Body of pancreas (tissue), 4 donors: ENCODE data around the gene ANO3. TPM values are rescaled to one million over a fixed set of nuclear protein-coding genes. Genes with fewer than 3 reads are reported as not detected.

Experiments
- ATAC-seq: fragments of 150-250 bp; one replicate; pipeline ENCODE4 v1.9.1; 2016
- DNase-seq, 4 donors: peaks; one replicate each; pipeline ENCODE4 v3.0.0-alpha.2; 2019
- H3K27ac ChIP-seq, 4 donors: fragments of 200-600 bp; sonication (generic); 1 replicate in 3 of 4; 2 replicates in 1 of 4; pipeline versions ENCODE4 v1.5.1 to v1.6.1; 2016 to 2019; ENCODE audit warnings: mild to moderate bottlenecking in 1 of 4, mixed read lengths in 1 of 4, moderate library complexity in 1 of 4
- H3K27me3 ChIP-seq, 2 donors: fragments of 200-600 bp; sonication (generic); one replicate each; pipeline ENCODE4 v1.6.0; 2016; ENCODE audit warnings: mild to moderate bottlenecking in 1 of 2
- H3K36me3 ChIP-seq, 2 donors: fragments of 200-600 bp; sonication (generic); replicated peaks in 1 of 2; 2 replicates each; pipeline ENCODE4 v1.5.1; 2016; ENCODE audit warnings: low read depth in 2 of 2; ENCODE audit not compliant: insufficient read depth in 1 of 2
- H3K4me1 ChIP-seq: fragments of 200-600 bp; sonication (generic); one replicate; pipeline ENCODE4 v1.6.0; 2016
- H3K4me3 ChIP-seq, 2 donors: fragments of 200-600 bp; sonication (generic); 1 replicate in 1 of 2; 2 replicates in 1 of 2; pipeline ENCODE4 v1.5.1; 2016 to 2019
- H3K9me3 ChIP-seq, 3 donors: fragments of 200-600 bp; sonication (generic); 1 replicate in 2 of 3; 2 replicates in 1 of 3; pipeline ENCODE4 v1.5.1; 2016
- POLR2A ChIP-seq, 3 donors: fragments of 450-650 bp; IDR thresholded peaks; one replicate each; pipeline ENCODE4 v1.6.1; 2016; ENCODE audit warnings: antibody characterized with exemption in 3 of 3, mild to moderate bottlenecking in 2 of 3
- WGBS, 2 donors: methylation state at CpG; one replicate each; pipeline ENCODE4 v1.1.5; 2017; 5-methylcytosine and 5-hydroxymethylcytosine counted together
- intact Hi-C: fragments of 100-400 bp; cut with DNase I; formaldehyde crosslinking; loops from one replicate; pipeline ENCODE4 v1.15.1; 2023
- total RNA-seq, 2 donors: library from RNA; depleted of rRNA; stranded (reverse); fragments of >200 nt; gene quantifications; one replicate each; pipeline ENCODE4 v1.1.0, GENCODE V29; 2016
- TF ChIP-seq, protein P1 (sequence below), 7 experiments: fragments of 450-650 bp in 4 of 7; fragments of 200-600 bp in 3 of 7; sonication (generic) in 3 of 7; IDR thresholded peaks; one replicate each; pipeline ENCODE4 v1.5.1; 2016 to 2019; ENCODE audit warnings: antibody characterized with exemption in 7 of 7

ANO3 gene
- total RNA-seq, 2 donors from 2014 or later = 0.52 to 5.3 TPM

DNA sequence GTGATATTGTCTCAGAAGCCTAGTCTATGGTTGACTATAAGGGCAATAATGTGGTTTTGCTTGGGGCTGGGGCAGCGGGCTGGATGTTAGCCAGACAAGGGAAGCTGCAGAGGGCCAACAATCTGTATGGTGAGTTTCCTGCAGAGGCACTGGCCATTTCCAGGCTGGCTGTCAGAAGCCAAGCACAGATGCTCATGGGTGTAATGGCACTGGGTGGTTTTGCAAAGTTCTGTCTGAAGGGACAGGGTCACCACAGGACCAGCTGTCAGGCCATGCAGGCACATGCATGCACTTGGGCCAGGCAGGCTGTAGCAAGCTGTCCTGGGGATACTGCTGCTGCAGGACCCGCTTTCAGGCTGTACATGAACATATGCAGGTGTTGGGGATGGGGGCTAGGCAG lies 281.8 kb downstream of the ANO3 start:
- Histone ChIP-seq H3K9me3 (peaks cover 0 to 4% (median 0%) of the 10 kb centered on the region in 3 donors), H3K27ac (no peak overlapping the region), H3K4me1 (no peaks in the 10 kb centered on the region), H3K36me3 (no peaks in the 10 kb centered on the region), H3K4me3 (no peak overlapping the region), H3K27me3 (no peaks in the 10 kb centered on the region)
- ATAC-seq (no peak), DNase-seq (no peak)
- intact Hi-C loops = no loop called here
- TF ChIP-seq, protein P1, sequence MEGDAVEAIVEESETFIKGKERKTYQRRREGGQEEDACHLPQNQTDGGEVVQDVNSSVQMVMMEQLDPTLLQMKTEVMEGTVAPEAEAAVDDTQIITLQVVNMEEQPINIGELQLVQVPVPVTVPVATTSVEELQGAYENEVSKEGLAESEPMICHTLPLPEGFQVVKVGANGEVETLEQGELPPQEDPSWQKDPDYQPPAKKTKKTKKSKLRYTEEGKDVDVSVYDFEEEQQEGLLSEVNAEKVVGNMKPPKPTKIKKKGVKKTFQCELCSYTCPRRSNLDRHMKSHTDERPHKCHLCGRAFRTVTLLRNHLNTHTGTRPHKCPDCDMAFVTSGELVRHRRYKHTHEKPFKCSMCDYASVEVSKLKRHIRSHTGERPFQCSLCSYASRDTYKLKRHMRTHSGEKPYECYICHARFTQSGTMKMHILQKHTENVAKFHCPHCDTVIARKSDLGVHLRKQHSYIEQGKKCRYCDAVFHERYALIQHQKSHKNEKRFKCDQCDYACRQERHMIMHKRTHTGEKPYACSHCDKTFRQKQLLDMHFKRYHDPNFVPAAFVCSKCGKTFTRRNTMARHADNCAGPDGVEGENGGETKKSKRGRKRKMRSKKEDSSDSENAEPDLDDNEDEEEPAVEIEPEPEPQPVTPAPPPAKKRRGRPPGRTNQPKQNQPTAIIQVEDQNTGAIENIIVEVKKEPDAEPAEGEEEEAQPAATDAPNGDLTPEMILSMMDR (IDR thresholded peaks at IDR 0.05) = no peak
- TF ChIP-seq POLR2A (IDR thresholded peaks at IDR 0.05) = no peak
- 33 to 78% methylated on average over 1 to 2 of the region's 2 CpGs for WGBS, 2 donors

DNA sequence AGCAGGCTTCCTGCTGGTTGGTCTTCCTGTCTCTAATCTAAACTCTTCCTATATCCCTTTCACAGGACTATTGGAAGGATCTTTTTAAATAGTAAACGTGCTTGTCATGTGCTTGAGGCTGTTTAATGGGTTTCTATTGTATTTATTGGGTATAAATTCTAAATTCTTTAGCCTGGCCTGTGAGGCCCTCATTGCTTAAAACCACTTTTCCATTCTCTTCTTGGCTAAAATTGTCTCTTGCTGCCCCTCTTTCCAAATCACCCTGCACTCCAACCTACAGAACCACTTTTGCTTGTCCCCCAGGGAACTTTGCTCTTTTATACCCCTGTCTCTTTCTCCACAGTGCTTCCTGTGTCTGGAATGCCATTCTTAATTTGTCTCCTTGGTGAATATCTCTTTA lies 286.5 kb downstream of the ANO3 start:
- TF ChIP-seq POLR2A (IDR thresholded peaks at IDR 0.05) = no peak
- TF ChIP-seq, protein P1 (IDR thresholded peaks at IDR 0.05) = no peak
- Histone ChIP-seq H3K27ac (no peak overlapping the region), H3K4me1 (no peaks in the 10 kb centered on the region), H3K4me3 (no peak overlapping the region), H3K36me3 (no peaks in the 10 kb centered on the region), H3K27me3 (no peaks in the 10 kb centered on the region), H3K9me3 (peaks cover 0 to 4% (median 0%) of the 10 kb centered on the region in 3 donors)
- 26 to 30% methylated on average over 1 of the region's 1 CpG for WGBS, 2 donors
- ATAC-seq = no peak
- intact Hi-C loops = no loop called here
- DNase-seq = no peak

DNA sequence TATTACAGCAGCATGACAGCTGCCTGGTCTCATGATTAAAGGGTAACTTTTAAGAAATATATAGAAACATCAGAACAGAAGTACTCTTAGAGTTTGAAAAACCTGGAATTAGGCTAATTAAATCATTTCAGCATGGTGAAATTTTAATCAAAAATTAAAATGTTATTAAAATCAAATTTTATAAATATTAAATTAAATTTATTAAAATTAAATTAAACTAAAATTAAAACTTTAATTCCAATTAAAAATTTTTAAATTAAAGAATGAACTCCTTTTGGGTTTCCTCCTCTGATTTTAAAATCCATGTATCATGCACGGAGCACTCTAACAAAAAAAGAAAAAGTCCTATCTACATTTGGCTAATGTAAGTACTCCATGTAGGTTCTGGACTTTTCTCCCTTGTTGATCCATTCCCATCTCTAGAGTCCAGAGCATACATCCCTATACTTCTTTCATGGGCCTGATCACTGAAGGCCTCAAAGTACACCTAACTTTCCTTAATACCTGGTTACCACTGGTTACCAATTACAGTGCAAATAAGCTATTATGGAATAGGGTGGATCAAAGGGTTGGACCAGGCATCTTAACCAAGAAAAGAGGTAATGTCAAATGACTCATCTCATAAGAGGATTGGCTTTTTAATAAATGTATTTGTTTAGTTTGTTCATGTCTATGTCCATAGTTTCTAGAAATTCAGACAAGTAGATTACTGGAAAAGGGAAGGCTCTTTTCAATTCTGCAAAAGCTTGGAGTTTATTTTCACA lies 288.5 kb downstream of the ANO3 start:
- Histone ChIP-seq H3K36me3 (no peaks in the 10 kb centered on the region), H3K9me3 (no peaks in the 10 kb centered on the region), H3K27ac (no peak overlapping the region), H3K4me3 (no peak overlapping the region), H3K27me3 (no peaks in the 10 kb centered on the region), H3K4me1 (no peaks in the 10 kb centered on the region)
- TF ChIP-seq, protein P1 (IDR thresholded peaks at IDR 0.05) = no peak
- TF ChIP-seq POLR2A (IDR thresholded peaks at IDR 0.05) = no peak
- ATAC-seq (no peak), DNase-seq (no peak)
- intact Hi-C loops = no loop called here
- 82 to 94% methylated on average over 1 of the region's 1 CpG for WGBS, 2 donors

DNA sequence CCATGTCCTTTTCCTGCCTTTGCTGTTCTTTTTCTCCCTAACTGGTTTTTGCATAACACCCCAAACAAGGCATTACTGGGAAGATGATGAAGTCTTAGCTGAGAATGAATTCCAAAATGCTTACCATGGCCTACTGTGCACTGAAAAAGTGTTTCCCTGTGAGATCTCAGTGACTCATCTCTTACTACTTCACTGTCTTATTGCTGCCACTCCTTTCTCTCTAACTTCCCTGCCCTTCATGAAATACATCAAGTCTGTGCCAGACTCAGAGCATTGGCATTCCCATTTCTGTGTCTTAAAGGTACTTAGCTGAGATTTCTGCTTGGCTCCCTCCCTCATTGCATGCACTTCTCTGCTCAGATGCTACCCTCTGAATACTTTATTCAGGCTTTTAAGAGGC lies 289.2 kb downstream of the ANO3 start:
- Histone ChIP-seq H3K9me3 (no peaks in the 10 kb centered on the region), H3K27me3 (no peaks in the 10 kb centered on the region), H3K36me3 (no peaks in the 10 kb centered on the region), H3K27ac (no peak overlapping the region), H3K4me1 (no peaks in the 10 kb centered on the region), H3K4me3 (no peak overlapping the region)
- TF ChIP-seq, protein P1 (IDR thresholded peaks at IDR 0.05) = no peak
- no peak for TF ChIP-seq POLR2A (IDR thresholded peaks at IDR 0.05)
- DNase-seq = no peak
- no peak for ATAC-seq
- intact Hi-C loops = no loop called here

DNA sequence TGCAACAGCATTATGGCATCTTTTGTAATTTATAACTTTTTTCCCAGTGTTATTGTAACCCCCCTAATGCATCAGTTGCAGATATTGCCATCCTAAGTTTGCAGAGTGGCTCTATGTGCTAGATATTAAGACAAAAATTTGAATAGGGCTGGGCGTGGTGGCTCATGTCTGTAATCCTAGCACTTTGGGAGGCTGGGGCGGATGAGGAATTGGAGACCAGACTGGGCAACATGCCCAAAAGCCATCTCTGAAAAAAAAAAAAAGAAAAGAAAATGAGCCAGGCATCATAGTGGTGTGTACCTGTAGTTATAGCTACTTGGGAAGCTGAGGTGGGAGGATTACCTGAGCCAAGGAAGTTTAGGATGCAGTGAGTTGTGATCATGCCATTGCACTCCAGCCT lies 290.3 kb downstream of the ANO3 start:
- Histone ChIP-seq H3K4me1 (no peaks in the 10 kb centered on the region), H3K9me3 (no peaks in the 10 kb centered on the region), H3K27me3 (no peaks in the 10 kb centered on the region), H3K36me3 (no peaks in the 10 kb centered on the region), H3K4me3 (no peak overlapping the region), H3K27ac (no peak overlapping the region)
- no peak for DNase-seq
- ATAC-seq = no peak
- no peak for TF ChIP-seq POLR2A (IDR thresholded peaks at IDR 0.05)
- TF ChIP-seq, protein P1 (IDR thresholded peaks at IDR 0.05) = no peak
- intact Hi-C loops = no loop called here
- 62 to 63% methylated on average over 2 of the region's 2 CpGs for WGBS, 2 donors
